ENCODE measurements around the gene WWOX.

WWOX gene

GRCh38 chr16:78246559-78246958, 147.1 kb downstream of the WWOX start:
- Histone ChIP-seq H3K27me3 (ENCODE audit: control insufficient read depth, insufficient read depth, low read length) (no peaks in the 10 kb centered on the region), H3K36me3 (ENCODE audit: control insufficient read depth, insufficient read depth, low read length) (no peaks in the 10 kb centered on the region), H3K4me1 (ENCODE audit: control insufficient read depth, insufficient read depth, low read length) (peaks cover 36% of the 10 kb centered on the region)

DNA sequence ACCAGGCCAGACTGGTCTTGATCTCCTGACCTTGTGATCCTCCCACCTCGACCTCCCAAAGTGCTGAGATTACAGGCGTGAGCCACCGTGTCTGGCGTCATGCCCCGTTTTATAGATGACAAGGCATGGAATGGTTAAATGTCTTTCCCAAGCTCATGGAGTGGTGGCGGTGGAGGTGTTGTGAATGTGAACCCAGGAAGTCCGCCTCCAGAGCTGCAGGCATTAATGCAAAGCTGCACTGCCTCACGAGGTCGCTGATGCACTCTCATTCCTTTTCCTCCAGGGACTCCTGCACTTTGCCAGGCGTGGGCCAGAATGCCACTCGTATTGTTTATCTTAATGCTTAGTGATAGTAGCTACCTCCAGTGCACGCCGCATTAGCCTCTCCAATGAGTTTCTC, 149.6 kb downstream of the WWOX start:
- no peak overlapping the region for H3K9ac ChIP-seq (ENCODE audit: low read length)
- H3K4me1 ChIP-seq (ENCODE audit: control insufficient read depth, insufficient read depth, low read length), result peaks cover 19% of the 10 kb centered on the region
- H3K9me3 ChIP-seq (ENCODE audit: control insufficient read depth, low read length), result no peaks in the 10 kb centered on the region

More at GRCh38 chr16:78246559-78246958, 147.1 kb downstream of the WWOX start:
- no peaks in the 10 kb centered on the region for H3K9me3 ChIP-seq (ENCODE audit: control insufficient read depth, low read length)
- H3K9ac ChIP-seq (ENCODE audit: low read length), result no peak overlapping the region
- H3K4me3 ChIP-seq (ENCODE audit: low read length), result no peak overlapping the region

GRCh38 chr16:78249832-78250231, 150.4 kb downstream of the WWOX start:
- no peak overlapping the region for H3K9ac ChIP-seq (ENCODE audit: low read length)
- no peak overlapping the region for H3K4me3 ChIP-seq (ENCODE audit: low read length)
- H3K36me3 ChIP-seq (ENCODE audit: control insufficient read depth, insufficient read depth, low read length), result no peaks in the 10 kb centered on the region
- H3K9me3 ChIP-seq (ENCODE audit: control insufficient read depth, low read length), result no peaks in the 10 kb centered on the region
- H3K4me1 ChIP-seq (ENCODE audit: control insufficient read depth, insufficient read depth, low read length), result peaks cover 11% of the 10 kb centered on the region
- H3K27me3 ChIP-seq (ENCODE audit: control insufficient read depth, insufficient read depth, low read length), result no peaks in the 10 kb centered on the region

More for the DNA sequence above, 149.6 kb downstream of the WWOX start:
- no peak overlapping the region for H3K4me3 ChIP-seq (ENCODE audit: low read length)
- no peaks in the 10 kb centered on the region for H3K36me3 ChIP-seq (ENCODE audit: control insufficient read depth, insufficient read depth, low read length)
- no peaks in the 10 kb centered on the region for H3K27me3 ChIP-seq (ENCODE audit: control insufficient read depth, insufficient read depth, low read length)

DNA sequence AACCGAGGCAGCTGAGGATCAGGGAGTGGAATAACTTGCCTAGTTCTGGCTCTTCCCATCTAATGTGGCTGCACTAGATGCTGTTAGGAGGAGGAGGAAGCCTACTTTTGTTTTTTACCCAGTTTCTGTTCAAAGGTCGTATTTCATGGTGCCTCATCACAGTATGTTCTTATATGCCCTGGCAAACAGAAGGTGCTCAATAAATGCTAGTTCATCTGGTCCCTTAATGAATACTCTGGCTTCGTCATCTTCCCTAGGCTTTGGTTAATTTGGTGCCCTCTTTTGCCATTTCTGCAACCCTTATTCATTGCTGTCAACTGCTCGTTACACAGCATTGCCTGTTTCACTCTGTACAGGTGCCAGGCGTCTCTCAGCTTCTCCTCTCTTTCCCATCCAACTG, 151.7 kb downstream of the WWOX start:
- Histone ChIP-seq H3K9me3 (ENCODE audit: control insufficient read depth, low read length) (no peaks in the 10 kb centered on the region), H3K9ac (ENCODE audit: low read length) (no peak overlapping the region), H3K4me1 (ENCODE audit: control insufficient read depth, insufficient read depth, low read length) (peaks cover 7% of the 10 kb centered on the region), H3K36me3 (ENCODE audit: control insufficient read depth, insufficient read depth, low read length) (no peaks in the 10 kb centered on the region), H3K27me3 (ENCODE audit: control insufficient read depth, insufficient read depth, low read length) (no peaks in the 10 kb centered on the region), H3K4me3 (ENCODE audit: low read length) (no peak overlapping the region)

DNA sequence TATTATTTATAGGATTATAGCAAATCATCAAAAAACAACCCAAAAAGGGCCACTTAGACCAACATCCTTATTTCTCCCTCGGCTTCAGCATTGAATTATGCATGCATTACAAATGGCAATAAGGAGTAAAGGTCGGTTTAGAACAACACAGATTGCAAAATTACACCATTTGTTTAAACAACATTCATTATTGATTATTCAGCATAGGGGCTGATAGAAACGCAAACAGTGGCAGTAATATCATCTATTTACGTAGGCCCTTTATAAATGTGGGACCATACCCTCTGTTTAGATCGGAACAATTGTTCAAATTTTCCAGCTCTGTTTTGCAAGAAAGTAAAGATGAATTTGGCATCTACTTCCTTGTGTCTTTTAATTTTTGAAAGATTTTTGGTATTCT, 153.3 kb downstream of the WWOX start:
- no peaks in the 10 kb centered on the region for H3K36me3 ChIP-seq (ENCODE audit: control insufficient read depth, insufficient read depth, low read length)
- H3K9ac ChIP-seq (ENCODE audit: low read length), result no peak overlapping the region
- peaks cover 7% of the 10 kb centered on the region for H3K4me1 ChIP-seq (ENCODE audit: control insufficient read depth, insufficient read depth, low read length)
- H3K27me3 ChIP-seq (ENCODE audit: control insufficient read depth, insufficient read depth, low read length), result no peaks in the 10 kb centered on the region
- no peaks in the 10 kb centered on the region for H3K9me3 ChIP-seq (ENCODE audit: control insufficient read depth, low read length)
- no peak overlapping the region for H3K4me3 ChIP-seq (ENCODE audit: low read length)

DNA sequence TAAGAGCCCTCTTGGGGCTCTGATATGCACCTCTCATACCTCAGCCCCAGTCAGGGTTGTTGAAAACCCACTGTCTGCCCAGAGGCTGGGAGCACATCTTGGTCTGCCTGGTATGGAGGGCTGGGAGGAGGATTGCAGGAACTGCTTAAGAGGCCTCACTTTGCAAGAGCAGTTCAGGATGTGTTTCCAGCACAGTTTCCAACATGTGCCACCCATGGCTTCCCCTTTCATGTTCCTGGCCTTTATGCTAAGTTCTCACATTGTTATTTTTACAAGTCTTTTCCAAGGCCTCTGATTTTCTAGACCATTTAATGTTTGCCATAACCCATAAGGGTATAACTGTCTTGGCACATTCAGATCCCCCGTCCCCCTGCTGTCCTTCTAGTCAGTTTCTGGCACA, 155.4 kb downstream of the WWOX start:
- Histone ChIP-seq H3K9ac (ENCODE audit: low read length) (no peak overlapping the region), H3K36me3 (ENCODE audit: control insufficient read depth, insufficient read depth, low read length) (no peaks in the 10 kb centered on the region), H3K9me3 (ENCODE audit: control insufficient read depth, low read length) (no peaks in the 10 kb centered on the region), H3K4me3 (ENCODE audit: low read length) (no peak overlapping the region), H3K27me3 (ENCODE audit: control insufficient read depth, insufficient read depth, low read length) (no peaks in the 10 kb centered on the region), H3K4me1 (ENCODE audit: control insufficient read depth, insufficient read depth, low read length) (peaks cover 7% of the 10 kb centered on the region)

DNA sequence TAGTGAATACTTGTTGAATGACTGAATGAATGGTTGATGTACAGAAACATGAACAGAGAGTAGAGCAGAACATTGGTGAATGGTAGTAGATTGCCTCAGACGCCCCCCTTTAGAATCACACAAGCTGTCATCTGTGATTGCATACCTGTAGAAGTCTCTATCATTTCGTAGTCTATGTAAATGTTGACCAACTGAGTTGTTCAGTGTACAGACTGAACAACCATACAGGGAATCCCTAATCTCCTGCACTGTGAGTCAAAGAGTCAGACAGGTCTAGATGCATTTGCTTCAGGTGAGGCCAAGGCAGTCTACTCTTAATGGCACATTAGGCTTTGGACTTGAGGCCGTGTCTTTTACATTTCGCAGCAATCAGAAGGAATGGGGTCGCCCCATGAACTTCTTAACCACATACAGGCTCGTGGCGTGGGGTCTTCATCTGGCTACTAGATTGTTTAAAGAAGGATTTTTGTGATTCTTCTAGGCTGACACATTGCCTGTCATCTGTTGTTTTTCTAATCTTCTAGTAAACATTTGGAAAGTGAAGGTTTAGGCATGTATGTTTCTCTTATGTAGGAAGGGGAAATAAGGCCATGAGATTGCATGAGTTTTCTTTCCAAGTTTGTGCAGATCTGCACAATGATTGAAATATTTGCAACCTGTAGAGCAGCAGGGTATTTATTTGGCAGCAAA, 157.4 kb downstream of the WWOX start:
- H3K9ac ChIP-seq (ENCODE audit: low read length), result no peak overlapping the region
- H3K36me3 ChIP-seq (ENCODE audit: control insufficient read depth, insufficient read depth, low read length), result no peaks in the 10 kb centered on the region
- no peaks in the 10 kb centered on the region for H3K27me3 ChIP-seq (ENCODE audit: control insufficient read depth, insufficient read depth, low read length)
- peaks cover 2% of the 10 kb centered on the region for H3K4me1 ChIP-seq (ENCODE audit: control insufficient read depth, insufficient read depth, low read length)
- no peak overlapping the region for H3K4me3 ChIP-seq (ENCODE audit: low read length)
- no peaks in the 10 kb centered on the region for H3K9me3 ChIP-seq (ENCODE audit: control insufficient read depth, low read length)

DNA sequence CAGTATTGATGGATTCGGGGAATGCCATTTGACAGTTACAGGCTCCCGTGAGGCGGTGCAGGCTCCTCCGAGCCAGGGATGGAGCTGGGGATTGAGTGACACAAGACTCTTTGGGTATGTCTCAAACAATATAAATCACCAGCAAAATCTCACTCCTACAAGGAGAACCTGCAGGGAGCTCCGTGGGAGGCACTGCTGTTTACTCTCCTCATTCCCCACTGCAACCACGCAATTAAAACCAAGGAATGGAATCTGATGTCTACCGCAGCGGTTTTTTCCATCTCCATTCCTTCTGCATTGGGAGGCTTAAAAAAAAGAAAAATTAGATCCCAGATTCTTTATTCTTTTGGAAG, 157.9 kb downstream of the WWOX start:
- Histone ChIP-seq H3K4me1 (ENCODE audit: control insufficient read depth, insufficient read depth, low read length) (no peaks in the 10 kb centered on the region), H3K9me3 (ENCODE audit: control insufficient read depth, low read length) (no peaks in the 10 kb centered on the region), H3K27me3 (ENCODE audit: control insufficient read depth, insufficient read depth, low read length) (no peaks in the 10 kb centered on the region), H3K9ac (ENCODE audit: low read length) (no peak overlapping the region), H3K4me3 (ENCODE audit: low read length) (no peak overlapping the region), H3K36me3 (ENCODE audit: control insufficient read depth, insufficient read depth, low read length) (no peaks in the 10 kb centered on the region)

GRCh38 chr16:78258375-78259065, 159.1 kb downstream of the WWOX start:
- Histone ChIP-seq H3K4me1 (ENCODE audit: control insufficient read depth, insufficient read depth, low read length) (no peaks in the 10 kb centered on the region), H3K4me3 (ENCODE audit: low read length) (no peak overlapping the region), H3K36me3 (ENCODE audit: control insufficient read depth, insufficient read depth, low read length) (no peaks in the 10 kb centered on the region), H3K27me3 (ENCODE audit: control insufficient read depth, insufficient read depth, low read length) (no peaks in the 10 kb centered on the region), H3K9ac (ENCODE audit: low read length) (no peak overlapping the region), H3K9me3 (ENCODE audit: control insufficient read depth, low read length) (no peaks in the 10 kb centered on the region)

- no peaks in the 10 kb centered on the region for H3K36me3 ChIP-seq (ENCODE audit: control insufficient read depth, insufficient read depth, low read length)
- H3K9me3 ChIP-seq (ENCODE audit: control insufficient read depth, low read length), result no peaks in the 10 kb centered on the region
- H3K4me1 ChIP-seq (ENCODE audit: control insufficient read depth, insufficient read depth, low read length), result no peaks in the 10 kb centered on the region
- no peak overlapping the region for H3K9ac ChIP-seq (ENCODE audit: low read length)
- H3K4me3 ChIP-seq (ENCODE audit: low read length), result no peak overlapping the region
- no peaks in the 10 kb centered on the region for H3K27me3 ChIP-seq (ENCODE audit: control insufficient read depth, insufficient read depth, low read length)
These were observed 160.4 kb downstream of the WWOX start for GRCh38 chr16:78259873-78260272.

DNA sequence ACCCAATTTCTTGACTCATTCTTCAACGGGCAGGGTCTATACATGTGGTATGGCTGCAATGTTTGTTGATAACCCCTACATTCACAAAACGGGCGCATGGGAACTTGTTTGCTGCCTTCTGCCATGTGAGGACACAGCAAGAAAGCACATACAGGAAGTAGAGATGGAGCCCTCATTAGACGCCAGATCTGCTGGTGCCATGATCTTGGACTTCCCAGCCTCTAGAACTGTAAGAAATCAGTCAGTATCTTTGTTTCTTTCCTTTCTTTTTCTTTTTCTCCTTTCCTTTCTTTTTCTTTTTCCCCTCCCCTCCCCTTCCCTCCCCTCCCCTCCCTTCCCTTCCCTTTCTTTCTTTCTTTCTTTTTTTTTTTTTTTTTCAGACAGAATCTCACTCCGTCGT, 165.2 kb downstream of the WWOX start:
- H3K4me3 ChIP-seq (ENCODE audit: low read length), result no peak overlapping the region
- H3K27me3 ChIP-seq (ENCODE audit: control insufficient read depth, insufficient read depth, low read length), result no peaks in the 10 kb centered on the region
- H3K36me3 ChIP-seq (ENCODE audit: control insufficient read depth, insufficient read depth, low read length), result no peaks in the 10 kb centered on the region
- no peaks in the 10 kb centered on the region for H3K9me3 ChIP-seq (ENCODE audit: control insufficient read depth, low read length)
- H3K9ac ChIP-seq (ENCODE audit: low read length), result no peak overlapping the region
- H3K4me1 ChIP-seq (ENCODE audit: control insufficient read depth, insufficient read depth, low read length), result no peaks in the 10 kb centered on the region

DNA sequence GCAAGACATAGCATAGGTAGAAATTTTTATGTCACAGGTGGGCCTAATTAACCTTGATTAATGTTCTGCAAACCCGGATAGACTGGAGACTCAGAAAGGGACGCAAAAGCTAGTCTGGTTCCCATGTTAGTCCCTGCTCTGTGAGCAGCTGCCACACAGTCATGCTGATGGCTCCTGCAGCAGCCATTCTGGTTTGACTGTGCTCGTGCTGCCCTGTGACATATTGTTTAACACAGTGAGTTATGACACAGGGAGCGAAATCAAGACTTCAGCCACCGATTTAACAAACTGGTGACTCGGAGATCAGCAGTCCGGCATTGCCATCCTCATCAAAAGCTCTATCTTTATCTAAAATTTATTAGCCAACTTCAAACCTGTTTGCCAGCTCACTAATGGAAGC, 169.8 kb downstream of the WWOX start:
- Histone ChIP-seq H3K4me3 (ENCODE audit: low read length) (no peak overlapping the region), H3K4me1 (ENCODE audit: control insufficient read depth, insufficient read depth, low read length) (no peaks in the 10 kb centered on the region), H3K9me3 (ENCODE audit: control insufficient read depth, low read length) (no peaks in the 10 kb centered on the region), H3K36me3 (ENCODE audit: control insufficient read depth, insufficient read depth, low read length) (no peaks in the 10 kb centered on the region), H3K27me3 (ENCODE audit: control insufficient read depth, insufficient read depth, low read length) (no peaks in the 10 kb centered on the region), H3K9ac (ENCODE audit: low read length) (no peak overlapping the region)

Data from mucosa of stomach (tissue), 1 donor.